GM18502 (cell line): ENCODE results near the gene MRPS6.

ENCODE experiments used
- ATAC-seq: cut with Tn5 transposase; IDR thresholded peaks from one replicate; pipeline ENCODE4 v1.9.1; 2021; ENCODE audit warnings: mild to moderate bottlenecking; ENCODE audit not compliant: unreplicated experiment, poor library complexity

Gene MRPS6

DNA sequence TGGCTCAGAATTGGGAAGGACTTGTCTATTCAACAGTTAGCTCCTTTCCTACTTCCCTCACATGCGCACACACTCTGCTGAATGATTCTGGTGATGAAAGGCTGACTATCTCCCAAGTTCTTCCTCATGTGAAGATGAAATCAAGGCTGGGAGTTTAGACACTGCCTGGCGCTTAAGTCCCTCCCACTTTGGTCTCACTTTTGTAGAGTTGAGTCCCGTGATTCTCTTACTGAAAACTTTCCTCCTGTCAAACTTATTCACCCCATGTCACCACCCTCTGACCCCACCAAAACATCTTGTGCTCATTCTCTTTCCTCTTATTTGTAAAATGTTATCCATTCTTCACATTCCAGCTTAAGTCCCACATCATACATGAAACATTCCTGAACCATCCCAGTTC lies 8.4 kb upstream of the MRPS6 start:
- no peak for ATAC-seq

DNA sequence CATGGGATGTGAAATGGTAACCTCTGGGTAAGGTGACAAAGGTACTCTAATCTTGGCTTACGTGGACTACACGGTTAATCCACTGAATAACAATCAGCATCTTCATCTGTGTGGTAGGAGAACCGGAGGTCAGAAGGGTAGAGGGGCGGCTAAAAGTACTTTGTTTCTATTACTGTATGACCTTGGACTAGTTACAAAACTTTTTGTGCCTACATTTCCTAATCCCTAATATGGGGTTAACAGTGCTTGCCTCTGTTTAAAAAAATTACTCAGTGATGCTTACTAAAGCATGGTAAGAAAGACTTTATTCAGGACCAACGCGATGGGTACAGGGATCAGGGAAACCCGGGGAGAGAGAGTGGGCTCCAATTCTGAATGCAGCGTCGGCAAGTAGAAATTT lies 1.7 kb upstream of the MRPS6 start:
- no peak for ATAC-seq

GRCh38 chr21:34072145-34073031 lies 990 bp upstream of the MRPS6 start:
- peak; percentile 14 for ATAC-seq

- peak; percentile 52 for ATAC-seq
These were observed 438 bp downstream of the MRPS6 start for GRCh38 chr21:34073749-34074282.

DNA sequence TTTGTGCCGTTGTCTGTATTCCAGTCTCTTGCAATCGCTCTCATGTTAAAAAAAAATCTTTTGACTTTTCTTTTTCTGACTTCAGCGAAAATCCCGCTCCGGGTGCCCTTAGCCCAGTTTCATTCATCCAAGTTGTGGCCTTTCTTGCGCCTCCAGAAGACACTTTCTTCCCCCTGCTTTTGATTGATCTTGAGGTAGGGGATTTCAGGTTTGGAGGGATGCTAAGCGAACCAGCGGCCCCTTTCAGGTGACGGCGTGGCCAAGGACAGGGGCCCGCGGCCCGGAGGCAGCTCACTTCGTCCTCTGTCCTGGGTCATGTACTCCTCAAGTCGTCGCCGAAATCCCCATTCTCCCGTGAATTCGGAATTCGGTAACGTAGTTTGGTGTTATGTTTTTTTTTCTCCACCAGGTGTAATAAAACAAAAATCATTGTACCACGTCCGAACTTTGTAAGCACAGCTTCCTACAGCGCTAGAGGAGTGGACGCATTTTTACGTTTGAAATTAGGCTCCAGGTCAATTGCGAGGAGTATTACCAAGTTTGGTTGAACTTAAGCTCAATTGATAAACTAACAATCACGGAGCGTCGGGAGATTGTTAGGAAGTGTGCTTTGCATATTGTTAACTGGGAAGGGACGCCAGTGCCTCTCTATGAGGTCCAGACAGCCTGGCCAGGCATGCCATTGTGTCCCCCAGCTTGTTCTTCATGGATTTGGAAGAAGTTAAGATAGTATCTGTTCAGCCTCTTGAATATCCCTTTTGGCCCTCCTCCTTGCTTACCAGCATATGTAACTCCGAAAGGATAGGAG lies 1.1 kb downstream of the MRPS6 start:
- ATAC-seq = no peak

DNA sequence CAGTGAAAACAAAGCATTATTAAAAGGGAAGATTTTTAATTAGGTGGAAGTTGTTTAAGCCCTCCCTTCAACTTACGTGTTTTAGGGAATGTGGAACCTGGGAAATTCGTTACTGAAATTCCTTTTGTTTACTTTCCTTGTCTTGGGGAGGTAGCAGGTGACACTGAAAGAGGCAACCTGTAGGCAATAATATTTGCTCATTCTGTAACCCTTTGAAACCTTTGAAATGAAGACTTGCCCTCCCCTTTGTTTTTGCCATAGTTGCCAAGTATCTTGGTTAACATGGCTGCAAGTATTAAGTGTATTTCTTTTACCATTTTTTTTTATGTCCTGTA lies 1.7 kb downstream of the MRPS6 start:
- ATAC-seq = no peak

DNA sequence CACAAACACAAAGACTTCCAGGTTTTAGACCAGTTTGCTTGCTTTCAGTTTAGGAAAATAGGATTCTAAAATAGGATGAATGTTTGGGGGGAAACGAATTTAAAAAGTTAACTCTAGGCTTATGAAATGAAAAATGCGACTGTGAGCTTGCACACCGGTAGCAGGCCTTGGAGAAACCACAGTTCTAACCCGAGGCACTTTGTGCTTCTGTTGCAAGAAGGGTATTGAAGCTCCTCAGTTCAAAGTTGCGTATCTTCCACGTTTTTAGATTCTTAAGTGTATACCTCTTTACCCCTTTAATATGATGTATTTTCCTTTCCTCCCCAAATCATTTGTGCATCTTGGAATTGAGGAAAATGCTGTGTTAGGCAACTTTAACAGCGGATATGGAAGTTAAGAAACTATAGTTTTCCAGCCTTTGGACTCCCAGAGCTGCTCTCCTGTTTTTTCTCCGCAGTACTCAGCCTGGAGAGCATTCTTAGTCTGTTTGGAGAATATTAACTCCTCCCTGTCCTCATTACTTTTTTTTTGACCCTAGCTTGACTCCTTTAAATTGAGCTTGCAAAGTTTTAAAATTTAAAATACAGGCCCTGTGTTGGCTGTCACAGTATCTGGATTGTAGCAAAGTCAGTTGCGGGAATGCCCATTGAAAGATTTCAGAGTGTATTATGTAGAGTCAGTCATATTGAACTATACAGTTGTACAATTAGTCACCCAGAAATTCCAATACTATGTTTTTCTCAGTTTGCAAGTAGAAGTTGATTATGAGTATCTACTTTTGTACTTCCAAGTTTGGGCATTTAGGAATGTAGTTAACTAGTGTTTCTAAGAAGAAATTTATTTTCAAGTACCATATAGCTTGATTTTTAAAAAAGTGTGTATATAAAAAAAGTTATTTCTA lies 2.6 kb downstream of the MRPS6 start:
- ATAC-seq = no peak

GRCh38 chr21:34076835-34077234 lies 3.5 kb downstream of the MRPS6 start:
- ATAC-seq = no peak

DNA sequence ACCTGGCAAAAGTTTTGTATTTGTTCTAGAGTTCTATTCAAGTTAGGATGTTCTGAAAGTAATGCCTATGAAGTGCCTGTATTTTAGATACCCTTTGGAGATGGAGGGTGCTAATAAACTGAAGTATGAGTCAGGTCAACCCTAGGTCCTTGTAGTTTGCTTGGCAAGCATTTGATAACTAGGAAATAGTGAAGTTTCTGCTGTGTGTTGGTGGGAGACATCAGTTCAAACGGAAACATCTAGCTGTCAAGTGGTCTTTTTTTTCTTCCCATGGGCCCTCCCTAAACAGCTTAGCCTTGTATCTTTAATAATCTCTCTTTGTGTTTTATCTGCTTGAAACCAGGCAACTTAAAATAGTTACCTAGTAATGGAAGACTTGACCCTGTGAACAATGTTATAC lies 4.5 kb downstream of the MRPS6 start:
- ATAC-seq = no peak

- ATAC-seq = no peak
These were observed 5.5 kb downstream of the MRPS6 start for GRCh38 chr21:34078915-34079314.

GRCh38 chr21:34080710-34081109 lies 7.3 kb downstream of the MRPS6 start:
- ATAC-seq = no peak

- no peak for ATAC-seq
These were observed 9.4 kb downstream of the MRPS6 start for GRCh38 chr21:34082769-34083168.

DNA sequence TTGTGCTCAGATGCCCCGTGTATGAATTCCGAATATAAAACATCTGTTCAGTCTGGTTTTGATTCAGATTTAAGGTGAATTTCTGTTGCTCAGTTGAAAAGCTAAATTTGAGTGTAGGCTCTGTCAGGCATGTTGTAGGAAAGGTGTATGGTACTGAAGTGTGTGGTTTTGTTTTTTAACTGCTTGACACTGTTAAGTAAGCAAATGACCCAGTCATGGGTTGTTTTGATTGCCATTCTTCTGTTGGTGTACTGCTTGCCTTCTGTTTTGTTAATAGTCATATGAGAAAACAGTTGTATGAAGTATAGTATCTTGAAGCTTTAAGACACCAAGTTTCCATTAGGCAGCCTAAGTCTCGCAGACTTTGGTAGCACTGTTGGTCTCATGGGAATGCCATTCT lies 10.0 kb downstream of the MRPS6 start:
- ATAC-seq = no peak

- no peak for ATAC-seq
These were observed 11.8 kb downstream of the MRPS6 start for GRCh38 chr21:34085129-34085528.

DNA sequence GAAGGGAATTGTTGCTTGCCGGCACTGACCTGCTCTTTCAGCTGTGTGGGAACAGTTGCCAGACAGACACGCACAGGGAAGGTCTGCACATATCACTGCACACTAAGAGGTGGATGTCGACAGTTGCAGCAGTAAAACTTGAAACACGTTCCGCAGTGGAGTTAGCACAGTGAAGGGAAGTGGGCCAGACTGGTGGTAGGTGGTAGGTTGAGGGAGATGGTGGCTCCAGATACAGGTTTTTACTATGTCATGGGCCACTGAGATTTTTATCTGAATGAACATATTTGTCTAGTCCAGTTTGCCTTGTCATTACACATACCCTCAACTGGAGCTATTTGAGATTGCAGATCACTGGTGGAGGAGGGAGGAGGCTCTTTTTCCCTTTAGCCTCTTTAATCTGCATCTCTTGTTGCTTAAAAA lies 13.5 kb downstream of the MRPS6 start:
- ATAC-seq = no peak

GRCh38 chr21:34088752-34089151 lies 15.4 kb downstream of the MRPS6 start:
- no peak for ATAC-seq

GRCh38 chr21:34091032-34091431 lies 17.7 kb downstream of the MRPS6 start:
- no peak for ATAC-seq

- no peak for ATAC-seq
These were observed 18.2 kb downstream of the MRPS6 start for GRCh38 chr21:34091607-34092006.

DNA sequence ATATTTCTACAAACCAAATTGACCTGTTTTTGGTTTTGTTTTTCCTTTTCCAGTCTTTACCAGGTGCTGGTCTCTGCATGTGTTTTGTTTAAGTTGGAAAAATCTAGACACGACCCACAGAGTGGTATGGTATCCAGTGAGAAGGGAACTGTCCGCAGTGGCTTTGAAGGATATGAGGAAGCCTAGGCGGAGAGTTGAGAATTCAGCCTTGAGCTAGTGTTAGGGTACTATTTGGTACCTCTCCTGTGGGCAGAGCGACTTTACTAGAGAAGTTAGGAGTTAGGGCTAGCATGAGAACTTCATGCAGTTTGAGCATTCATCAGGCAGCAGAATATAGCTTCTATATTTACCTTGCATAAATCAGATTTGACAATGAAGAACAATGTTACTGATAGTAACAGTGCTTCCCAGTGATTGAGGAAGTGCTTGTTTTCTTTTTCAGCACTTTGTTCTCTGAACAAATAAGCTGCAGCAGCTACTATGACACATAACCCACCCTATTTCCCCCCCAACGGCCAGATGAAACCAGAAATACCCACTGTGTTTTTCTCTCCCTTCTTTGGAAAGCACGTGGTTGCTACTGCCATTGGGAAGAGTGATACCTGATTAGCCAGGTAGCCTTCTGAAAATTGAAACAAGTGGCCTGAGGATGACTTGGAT lies 19.0 kb downstream of the MRPS6 start:
- ATAC-seq = no peak

DNA sequence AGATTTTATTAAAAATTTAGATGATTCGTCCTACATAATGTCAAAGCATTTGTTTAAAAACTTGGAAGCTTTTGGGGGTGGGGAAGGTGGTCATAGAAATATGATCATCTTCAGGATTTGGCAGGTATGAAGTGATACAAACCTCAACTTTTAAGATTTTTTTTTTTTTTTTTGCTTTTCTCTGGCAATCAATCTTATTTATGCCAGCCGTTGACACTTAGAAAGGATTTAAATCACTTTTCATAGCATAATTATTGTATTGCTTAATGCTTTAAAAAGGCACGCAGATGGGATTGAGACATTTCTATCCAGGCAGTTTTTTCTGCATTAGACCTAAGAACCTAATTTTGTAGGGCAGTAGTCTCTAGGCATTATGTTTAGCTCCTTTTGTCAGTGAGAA lies 19.7 kb downstream of the MRPS6 start:
- no peak for ATAC-seq
